ENCODE results near the gene RMI2.

The RMI2 gene

GRCh38 chr16:11328172-11329070, 16.8 kb upstream of the RMI2 start:
- DNase-seq (ENCODE audit: low read depth in 2 of 2): peak in 1 of 2 experiments; percentile 33

GRCh38 chr16:11329071-11329491, 16.2 kb upstream of the RMI2 start:
- DNase-seq (ENCODE audit: low read depth in 2 of 2): no peak

GRCh38 chr16:11329891-11330290, 15.4 kb upstream of the RMI2 start:
- no peak for DNase-seq (ENCODE audit: low read depth in 2 of 2)

- no peak for DNase-seq (ENCODE audit: low read depth in 2 of 2)
These were observed 14.6 kb upstream of the RMI2 start for GRCh38 chr16:11330526-11331237.

GRCh38 chr16:11331967-11332366, 13.3 kb upstream of the RMI2 start:
- DNase-seq (ENCODE audit: low read depth in 2 of 2): no peak

GRCh38 chr16:11333010-11333409, 12.2 kb upstream of the RMI2 start:
- no peak for DNase-seq (ENCODE audit: low read depth in 2 of 2)

- no peak for DNase-seq (ENCODE audit: low read depth in 2 of 2)
These were observed 11.6 kb upstream of the RMI2 start for GRCh38 chr16:11333702-11334101.

GRCh38 chr16:11334831-11335404, 10.3 kb upstream of the RMI2 start:
- DNase-seq (ENCODE audit: low read depth in 2 of 2): no peak

- DNase-seq (ENCODE audit: low read depth in 2 of 2): no peak
These were observed 6.2 kb upstream of the RMI2 start for GRCh38 chr16:11339075-11339474.

- DNase-seq (ENCODE audit: low read depth in 2 of 2): no peak
These were observed 4.5 kb upstream of the RMI2 start for GRCh38 chr16:11340710-11341109.

GRCh38 chr16:11341371-11341770, 3.9 kb upstream of the RMI2 start:
- no peak for DNase-seq (ENCODE audit: low read depth in 2 of 2)

GRCh38 chr16:11342021-11342855, 3.0 kb upstream of the RMI2 start:
- no peak for DNase-seq (ENCODE audit: low read depth in 2 of 2)

- no peak for DNase-seq (ENCODE audit: low read depth in 2 of 2)
These were observed 1.6 kb downstream of the RMI2 start for GRCh38 chr16:11346700-11347319.

- DNase-seq (ENCODE audit: low read depth in 2 of 2): no peak
These were observed 2.6 kb downstream of the RMI2 start for GRCh38 chr16:11347831-11348230.

- no peak for DNase-seq (ENCODE audit: low read depth in 2 of 2)
These were observed 3.7 kb downstream of the RMI2 start for GRCh38 chr16:11348737-11349598.

- no peak for DNase-seq (ENCODE audit: low read depth in 2 of 2)
These were observed 4.5 kb downstream of the RMI2 start for GRCh38 chr16:11349599-11350276.

- no peak for DNase-seq (ENCODE audit: low read depth in 2 of 2)
These were observed 5.3 kb downstream of the RMI2 start for GRCh38 chr16:11350519-11350918.

- no peak for DNase-seq (ENCODE audit: low read depth in 2 of 2)
These were observed 5.7 kb downstream of the RMI2 start for GRCh38 chr16:11350921-11351335.

- DNase-seq (ENCODE audit: low read depth in 2 of 2): no peak
These were observed 7.9 kb downstream of the RMI2 start for GRCh38 chr16:11353158-11353557.

- DNase-seq (ENCODE audit: low read depth in 2 of 2): no peak
These were observed 9.1 kb downstream of the RMI2 start for GRCh38 chr16:11354407-11354732.

Data from stimulated activated CD4-positive, alpha-beta T cell treated with anti-CD3 and anti-CD28 coated beads, Interleukin-12 subunit alpha, Interleukin-12 subunit beta, amount 100 ng/mL, for 24 hours (primary cell).